Measurements from ENCODE around the gene DNASE1. TPM values are rescaled to one million over a fixed set of nuclear protein-coding genes. Genes with fewer than 3 reads are reported as not detected.

Gene DNASE1
- total and polyA plus RNA-seq, 9 donors, result 12.7 to 22.3 (median 15.9) TPM

- H3K27ac ChIP-seq (ENCODE audit: low read length), result peak overlapping the region; percentile 86
These were observed 41.3 kb downstream of the DNASE1 start for GRCh38 chr16:3695610-3696369.

GRCh38 chr16:3696425-3697218 lies 42.1 kb downstream of the DNASE1 start:
- 75% methylated on average over 8 of the region's 13 CpGs for WGBS (ENCODE audit: insufficient coverage)
- peak; percentile 80 for DNase-seq
- Histone ChIP-seq H3K4me1 (ENCODE audit: control insufficient read depth, insufficient read depth, low read length) (peaks cover 28% of the 10 kb centered on the region), H3K27me3 (ENCODE audit: control insufficient read depth, insufficient read depth, low read length) (no peaks in the 10 kb centered on the region), H3K36me3 (ENCODE audit: control insufficient read depth, insufficient read depth, low read length) (peaks cover 5% of the 10 kb centered on the region), H3K9me3 (replicated peaks; ENCODE audit: control insufficient read depth, low read depth, low read length) (no peaks in the 10 kb centered on the region), H3K4me3 (ENCODE audit: low read length) (no peak overlapping the region), H3K27ac (ENCODE audit: low read length) (peak overlapping the region; percentile 86)

More at GRCh38 chr16:3695610-3696369, 41.3 kb downstream of the DNASE1 start:
- Histone ChIP-seq H3K27me3 (ENCODE audit: control insufficient read depth, insufficient read depth, low read length) (no peaks in the 10 kb centered on the region), H3K9me3 (replicated peaks; ENCODE audit: control insufficient read depth, low read depth, low read length) (no peaks in the 10 kb centered on the region), H3K4me1 (ENCODE audit: control insufficient read depth, insufficient read depth, low read length) (peaks cover 36% of the 10 kb centered on the region), H3K36me3 (ENCODE audit: control insufficient read depth, insufficient read depth, low read length) (peaks cover 5% of the 10 kb centered on the region), H3K4me3 (ENCODE audit: low read length) (no peak overlapping the region)
- DNase-seq, result no peak
- WGBS (ENCODE audit: insufficient coverage), result 80% methylated on average over 11 of the region's 19 CpGs

- Histone ChIP-seq H3K4me3 (ENCODE audit: low read length) (no peak overlapping the region), H3K4me1 (ENCODE audit: control insufficient read depth, insufficient read depth, low read length) (peaks cover 22% of the 10 kb centered on the region), H3K9me3 (replicated peaks; ENCODE audit: control insufficient read depth, low read depth, low read length) (no peaks in the 10 kb centered on the region), H3K27me3 (ENCODE audit: control insufficient read depth, insufficient read depth, low read length) (no peaks in the 10 kb centered on the region), H3K36me3 (ENCODE audit: control insufficient read depth, insufficient read depth, low read length) (peaks cover 5% of the 10 kb centered on the region), H3K27ac (ENCODE audit: low read length) (no peak overlapping the region)
- WGBS (ENCODE audit: insufficient coverage), result 34% methylated on average over 2 of the region's 4 CpGs
- DNase-seq, result peak; percentile 56
These were observed 44.5 kb downstream of the DNASE1 start for GRCh38 chr16:3698941-3699340.

- Histone ChIP-seq H3K36me3 (ENCODE audit: control insufficient read depth, insufficient read depth, low read length) (no peaks in the 10 kb centered on the region), H3K4me3 (ENCODE audit: low read length) (no peak overlapping the region), H3K4me1 (ENCODE audit: control insufficient read depth, insufficient read depth, low read length) (peaks cover 7% of the 10 kb centered on the region), H3K27ac (ENCODE audit: low read length) (no peak overlapping the region), H3K27me3 (ENCODE audit: control insufficient read depth, insufficient read depth, low read length) (no peaks in the 10 kb centered on the region), H3K9me3 (replicated peaks; ENCODE audit: control insufficient read depth, low read depth, low read length) (no peaks in the 10 kb centered on the region)
- DNase-seq, result no peak
- WGBS (ENCODE audit: insufficient coverage), result no CpG with 5 or more reads among the region's 4 CpGs
These were observed 47.0 kb downstream of the DNASE1 start for GRCh38 chr16:3701531-3701930.

DNA sequence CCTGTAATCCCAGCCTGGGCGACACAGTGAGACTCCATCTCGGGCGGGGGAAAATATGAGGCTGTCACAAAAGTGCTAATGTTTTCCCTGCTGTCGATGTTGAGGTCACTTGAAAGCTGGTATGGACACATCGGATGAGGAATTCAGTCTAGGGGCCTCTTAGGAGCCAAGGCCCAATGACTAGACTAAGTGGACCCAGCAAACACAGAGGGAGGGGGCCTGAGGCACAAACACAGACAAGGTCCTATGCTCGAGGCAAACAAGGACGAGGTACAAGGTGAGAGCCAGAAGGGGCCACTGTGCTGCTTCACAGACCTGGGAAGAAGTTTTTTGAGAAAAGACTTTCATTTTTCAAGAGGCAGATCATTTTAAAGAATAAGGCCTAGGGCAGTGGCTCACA lies 47.6 kb downstream of the DNASE1 start:
- H3K9me3 ChIP-seq (replicated peaks; ENCODE audit: control insufficient read depth, low read depth, low read length), result no peaks in the 10 kb centered on the region
- no peak overlapping the region for H3K27ac ChIP-seq (ENCODE audit: low read length)
- 98% methylated on average over 7 of the region's 7 CpGs for WGBS (ENCODE audit: insufficient coverage)

DNA sequence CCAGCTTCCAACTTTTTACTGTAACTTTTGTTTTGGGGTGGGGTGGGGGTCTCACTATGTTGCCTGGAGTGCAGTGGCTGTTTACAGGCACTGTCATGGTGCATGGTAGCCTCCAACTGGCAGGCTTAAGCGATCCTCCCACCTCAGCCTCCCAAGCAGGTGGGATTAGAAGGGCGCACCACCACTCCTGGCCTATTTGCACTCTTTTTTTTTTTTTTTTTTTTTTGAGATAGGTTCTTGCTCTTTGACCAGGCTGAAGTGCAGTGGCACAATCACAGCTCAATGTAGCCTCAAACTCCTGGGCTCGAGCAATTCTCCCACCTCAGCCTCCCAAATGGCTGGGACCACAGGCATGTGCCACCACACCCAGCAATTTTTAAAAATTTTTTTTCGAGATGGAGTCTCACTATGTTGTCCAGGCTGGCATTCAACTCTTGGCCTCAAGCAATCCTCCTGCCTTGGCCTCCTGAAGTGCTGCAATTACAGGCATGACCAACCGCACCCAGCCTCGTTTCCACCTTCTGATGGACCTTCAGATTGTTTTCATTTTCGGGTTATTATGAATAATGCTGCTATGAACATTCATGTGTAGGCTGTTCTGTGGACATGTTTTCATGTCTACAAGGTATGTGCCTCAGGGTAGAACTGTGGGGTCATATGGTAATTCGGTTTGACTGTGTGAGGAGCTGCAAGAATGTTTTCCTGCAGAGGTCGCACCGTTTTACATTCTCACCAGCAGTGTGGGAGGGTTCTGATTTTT lies 51.9 kb downstream of the DNASE1 start:
- Histone ChIP-seq H3K4me3 (ENCODE audit: low read length) (no peak overlapping the region), H3K9me3 (replicated peaks; ENCODE audit: control insufficient read depth, low read depth, low read length) (no peaks in the 10 kb centered on the region), H3K27me3 (ENCODE audit: control insufficient read depth, insufficient read depth, low read length) (no peaks in the 10 kb centered on the region), H3K27ac (ENCODE audit: low read length) (no peak overlapping the region), H3K4me1 (ENCODE audit: control insufficient read depth, insufficient read depth, low read length) (no peaks in the 10 kb centered on the region), H3K36me3 (ENCODE audit: control insufficient read depth, insufficient read depth, low read length) (peaks cover 6% of the 10 kb centered on the region)
- DNase-seq, result no peak
- WGBS (ENCODE audit: insufficient coverage), result 93% methylated on average over 2 of the region's 10 CpGs

More for the DNA sequence above, 47.6 kb downstream of the DNASE1 start:
- Histone ChIP-seq H3K36me3 (ENCODE audit: control insufficient read depth, insufficient read depth, low read length) (no peaks in the 10 kb centered on the region), H3K4me1 (ENCODE audit: control insufficient read depth, insufficient read depth, low read length) (peaks cover 5% of the 10 kb centered on the region), H3K4me3 (ENCODE audit: low read length) (no peak overlapping the region), H3K27me3 (ENCODE audit: control insufficient read depth, insufficient read depth, low read length) (no peaks in the 10 kb centered on the region)
- no peak for DNase-seq

Other genes with a start within 250 kb of the DNASE1 start
- 2.3 TPM for gene ZNF597, start 211.2 kb upstream of the DNASE1 start, total RNA-seq
- 1 to 10 TPM; 1.6 to 2.4 (median 1.9) TPM for gene ZNF597, start 211.2 kb upstream of the DNASE1 start, polyA plus RNA-seq (ENCODE audit: insufficient read depth in 1 of 8, insufficient read length in 8 of 8, low replicate concordance in 1 of 8)
- gene NAA60, start 211.0 kb upstream of the DNASE1 start, total RNA-seq, result 8.2 TPM
- 10 to 100 TPM; 26.6 to 37.8 (median 32.4) TPM for gene NAA60, start 211.0 kb upstream of the DNASE1 start, polyA plus RNA-seq (ENCODE audit: insufficient read depth in 1 of 8, insufficient read length in 8 of 8, low replicate concordance in 1 of 8)
- not detected for gene C16orf90, start 159.2 kb upstream of the DNASE1 start, total RNA-seq
- not detected for gene C16orf90, start 159.2 kb upstream of the DNASE1 start, polyA plus RNA-seq (ENCODE audit: insufficient read depth in 1 of 8, insufficient read length in 8 of 8, low replicate concordance in 1 of 8)
- gene CLUAP1, start 153.7 kb upstream of the DNASE1 start, total RNA-seq, result 18.8 TPM
- gene CLUAP1, start 153.7 kb upstream of the DNASE1 start, polyA plus RNA-seq (ENCODE audit: insufficient read depth in 1 of 8, insufficient read length in 8 of 8, low replicate concordance in 1 of 8), result 10 to 100 TPM; 12.3 to 21.7 (median 18.8) TPM
- 0.58 TPM for gene NLRC3, start 77.3 kb upstream of the DNASE1 start, total RNA-seq
- gene NLRC3, start 77.3 kb upstream of the DNASE1 start, polyA plus RNA-seq (ENCODE audit: insufficient read depth in 1 of 8, insufficient read length in 8 of 8, low replicate concordance in 1 of 8), result 1 to 10 TPM in 4 of 8 donors, under 1 TPM in 4; 0.90 to 1.2 (median 1.0) TPM
- gene SLX4, start 43.1 kb upstream of the DNASE1 start, total RNA-seq, result 3.2 TPM
- 1 to 10 TPM; 3.6 to 5.8 (median 4.5) TPM for gene SLX4, start 43.1 kb upstream of the DNASE1 start, polyA plus RNA-seq (ENCODE audit: insufficient read depth in 1 of 8, insufficient read length in 8 of 8, low replicate concordance in 1 of 8)
- gene TRAP1, start 62.8 kb downstream of the DNASE1 start, total RNA-seq, result 66.6 TPM
- 100 to 1,000 TPM in 5 of 8 donors, 10 to 100 TPM in 3; 81.1 to 135 (median 119) TPM for gene TRAP1, start 62.8 kb downstream of the DNASE1 start, polyA plus RNA-seq (ENCODE audit: insufficient read depth in 1 of 8, insufficient read length in 8 of 8, low replicate concordance in 1 of 8)
- 26.4 TPM for gene CREBBP, start 226.0 kb downstream of the DNASE1 start, total RNA-seq
- 10 to 100 TPM; 31.1 to 54.2 (median 44.9) TPM for gene CREBBP, start 226.0 kb downstream of the DNASE1 start, polyA plus RNA-seq (ENCODE audit: insufficient read depth in 1 of 8, insufficient read length in 8 of 8, low replicate concordance in 1 of 8)